HG03439 (cell line): ENCODE measurements around the gene PRDM5.
"Not testable (repeated sequence)": the region's sequence is repeated elsewhere in the genome, so short reads cannot be mapped to it uniquely, and the experiment has no call there.

Source experiments
- ATAC-seq: cut with Tn5 transposase; IDR thresholded peaks from one replicate; pipeline ENCODE4 v1.9.1; 2021; ENCODE audit warnings: mild to moderate bottlenecking, moderate library complexity; ENCODE audit not compliant: unreplicated experiment

PRDM5 gene

DNA sequence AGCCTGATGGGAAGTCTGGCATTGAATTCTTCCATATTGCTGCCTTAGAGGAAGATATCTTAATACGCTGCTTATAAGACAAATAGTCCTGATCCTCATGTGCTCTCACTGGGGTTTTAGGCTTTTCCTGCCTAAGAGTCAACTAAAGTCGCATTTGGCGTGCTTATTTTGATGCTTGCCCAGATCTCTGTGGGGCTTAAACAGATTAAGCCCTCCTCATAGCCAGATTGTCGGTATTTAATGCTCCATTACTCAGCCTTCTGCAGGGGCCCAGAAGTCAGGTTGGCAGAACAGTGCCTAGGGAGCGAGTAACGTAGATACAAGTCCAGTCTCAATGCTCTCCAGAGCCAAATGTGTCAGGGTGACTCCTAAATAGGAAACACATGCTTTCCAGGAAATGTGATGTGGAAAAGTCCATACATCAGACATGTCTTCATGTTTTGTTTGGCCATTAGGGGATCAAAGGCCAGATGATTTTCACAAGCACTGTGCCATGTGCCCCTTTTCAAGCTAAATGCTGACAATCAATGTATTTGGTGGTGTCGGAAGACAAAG, 262.8 kb downstream of the PRDM5 start:
- no peak for ATAC-seq

DNA sequence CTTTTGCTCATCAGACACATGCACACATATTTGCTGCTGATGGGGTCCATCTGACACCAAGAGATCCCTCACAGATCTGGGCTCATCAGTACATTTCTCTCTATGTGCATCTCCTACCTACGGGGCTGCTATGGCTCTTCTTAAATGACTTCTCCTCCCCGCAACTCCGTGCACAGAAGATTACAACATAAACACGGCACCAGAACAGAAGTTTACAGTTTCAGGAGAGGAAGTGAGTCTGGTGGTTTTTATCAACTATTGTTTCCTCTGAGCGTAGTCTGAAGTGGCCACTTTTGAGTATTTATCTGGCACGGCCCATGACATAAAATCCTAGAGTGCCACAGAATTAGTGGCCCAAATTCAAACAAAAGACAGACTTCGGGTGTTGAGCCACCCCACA, 263.8 kb downstream of the PRDM5 start:
- ATAC-seq, result no peak

- ATAC-seq, result no peak
Measured at GRCh38 chr4:120653804-120654573, 268.5 kb downstream of the PRDM5 start.

GRCh38 chr4:120648336-120648735, 274.2 kb downstream of the PRDM5 start:
- ATAC-seq, result not testable (repeated sequence)
